ENCODE results near the gene ORM2. TPM values are rescaled to one million over a fixed set of nuclear protein-coding genes. Genes with fewer than 3 reads are reported as not detected.

The ORM2 gene
- total and polyA plus RNA-seq, 2 of the 13 experiments (the other 11 are each of a cell fraction or from before 2014, with no cell fraction given): 565 to 824 TPM

GRCh38 chr9:114280636-114281472 lies 48.8 kb upstream of the ORM2 start:
- POLR2A ChIA-PET: no interaction called here
- Histone ChIP-seq H3K4me3 (replicated peaks in 1 of 3; ENCODE audit: insufficient read depth in 1 of 3, low read depth in 2 of 3, low read length in 3 of 3) (no peak overlapping the region), H3K4me1 (ENCODE audit: insufficient read depth, low read length) (peaks cover 14% of the 10 kb centered on the region), H3K27me3 (ENCODE audit: control insufficient read depth in 1 of 2, insufficient read depth in 2 of 2, low read length in 2 of 2) (no peaks in the 10 kb centered on the region), H3K79me2 (ENCODE audit: insufficient read depth, low read length) (no peaks in the 10 kb centered on the region), H3K9me3 (ENCODE audit: low read length) (no peaks in the 10 kb centered on the region), H4K20me1 (ENCODE audit: insufficient read depth, low read length) (no peaks in the 10 kb centered on the region), H3K4me2 (ENCODE audit: low read depth, low read length) (no peak overlapping the region), H3K9ac (ENCODE audit: insufficient read depth, low read depth, low read length) (no peak overlapping the region), H2AFZ (ENCODE audit: low read length) (no peak overlapping the region), H3K27ac (ENCODE audit: extremely low read length, insufficient read depth, low read length) (no peak overlapping the region), H3K36me3 (replicated peaks in 1 of 2; ENCODE audit: control insufficient read depth in 1 of 2, insufficient read depth in 2 of 2, low read length in 2 of 2) (peaks cover 41 to 84% of the 10 kb centered on the region in 2 experiments)
- FAIRE-seq: no peak
- no TSS peak for BruUV-seq (replicated peaks)
- DNase-seq (ENCODE audit: low spot score): no peak
- WGBS (ENCODE audit: low lambda C conversion rate): 90% methylated on average over 8 of the region's 8 CpGs
- in situ Hi-C loops (cut with HindIII; ENCODE audit: extremely low pct_ligation_motif_present, low pct_unique_long_range_greater_than_20kb) (no loop called here), intact Hi-C loops (cut with micrococcal nuclease; ENCODE audit: unreplicated experiment) (no loop called here)
- TF ChIP-seq RBM22 (optimal IDR thresholded peaks at IDR 0.05; ENCODE audit: low read length) (peak; percentile 83), ZMYM3 (CRISPR knock-in tag; IDR thresholded peaks at IDR 0.05) (peak; percentile 21; the same call in 1 of the 2 replicates), ZFP1 (CRISPR knock-in tag; IDR thresholded peaks at IDR 0.05) (no peak), NFIB (CRISPR knock-in tag; IDR thresholded peaks at IDR 0.05; ENCODE audit: borderline replicate concordance) (no peak), ZNF326 (CRISPR knock-in tag; IDR thresholded peaks at IDR 0.05; ENCODE audit: borderline replicate concordance) (no peak), POLR2G (IDR thresholded peaks at IDR 0.05; ENCODE audit: low read depth, low read length) (peak; percentile 20)
- CTCF ChIA-PET (ENCODE audit: low intra/inter-chr PET ratio, low total read pairs): no interaction called here
- ATAC-seq: no peak

- Histone ChIP-seq H3K9me3 (ENCODE audit: low read length) (no peaks in the 10 kb centered on the region), H4K20me1 (ENCODE audit: insufficient read depth, low read length) (no peaks in the 10 kb centered on the region), H3K27ac (ENCODE audit: extremely low read length, insufficient read depth, low read length) (no peak overlapping the region), H3K4me3 (replicated peaks in 1 of 3; ENCODE audit: insufficient read depth in 1 of 3, low read depth in 2 of 3, low read length in 3 of 3) (no peak overlapping the region), H3K4me2 (ENCODE audit: low read depth, low read length) (no peak overlapping the region), H2AFZ (ENCODE audit: low read length) (no peak overlapping the region), H3K36me3 (replicated peaks in 1 of 2; ENCODE audit: control insufficient read depth in 1 of 2, insufficient read depth in 2 of 2, low read length in 2 of 2) (peaks cover 45 to 82% of the 10 kb centered on the region in 2 experiments), H3K27me3 (ENCODE audit: control insufficient read depth in 1 of 2, insufficient read depth in 2 of 2, low read length in 2 of 2) (no peaks in the 10 kb centered on the region), H3K4me1 (ENCODE audit: insufficient read depth, low read length) (peaks cover 6% of the 10 kb centered on the region), H3K79me2 (ENCODE audit: insufficient read depth, low read length) (no peaks in the 10 kb centered on the region), H3K9ac (ENCODE audit: insufficient read depth, low read depth, low read length) (no peak overlapping the region)
- ATAC-seq (no peak), DNase-seq (ENCODE audit: low spot score) (no peak), FAIRE-seq (no peak)
- intact Hi-C loops (cut with micrococcal nuclease; ENCODE audit: unreplicated experiment): no loop called here
- ChIA-PET CTCF (ENCODE audit: low intra/inter-chr PET ratio, low total read pairs) (no interaction called here), POLR2A (no interaction called here)
- WGBS (ENCODE audit: low lambda C conversion rate): 100% methylated on average over 5 of the region's 12 CpGs
- no TSS peak for BruUV-seq (replicated peaks)
- in situ Hi-C loops (cut with HindIII; ENCODE audit: extremely low pct_ligation_motif_present, low pct_unique_long_range_greater_than_20kb): no loop called here
- TF ChIP-seq ZBTB33 (CRISPR knock-in tag; IDR thresholded peaks at IDR 0.05): peak; percentile 96
- TF ChIP-seq TEAD2 (CRISPR knock-in tag; IDR thresholded peaks at IDR 0.05): no peak
- no peak for TF ChIP-seq ZNF572 (CRISPR knock-in tag; IDR thresholded peaks at IDR 0.05)
- TF ChIP-seq RXRA (CRISPR knock-in tag; IDR thresholded peaks at IDR 0.05): no peak
- no peak for TF ChIP-seq BRD4 (CRISPR knock-in tag; IDR thresholded peaks at IDR 0.05)
- no peak for TF ChIP-seq KLF13 (CRISPR knock-in tag; IDR thresholded peaks at IDR 0.05)
- TF ChIP-seq PRDM4 (CRISPR knock-in tag; IDR thresholded peaks at IDR 0.05; ENCODE audit: borderline replicate concordance): no peak
These were observed 48.1 kb upstream of the ORM2 start for GRCh38 chr9:114281473-114282103.

Data from HepG2 (cell line).